Testis (tissue), 2 donors: ENCODE measurements around the gene CPLX4.

ENCODE experiments used
- POLR2A ChIP-seq: fragments of 450-650 bp; IDR thresholded peaks from one replicate; pipeline ENCODE4 v1.6.1; 2017; ENCODE audit warnings: antibody characterized with exemption, mild to moderate bottlenecking, moderate library complexity
- TF ChIP-seq, protein P1 (sequence below), 3 experiments: fragments of 450-650 bp in 2 of 3; fragments of 200-600 bp in 1 of 3; sonication (generic) in 1 of 3; IDR thresholded peaks; one replicate each; pipeline ENCODE4 v1.5.1; 2016 to 2019; ENCODE audit warnings: antibody characterized with exemption in 3 of 3, mild to moderate bottlenecking in 2 of 3, moderate library complexity in 1 of 3

DNA sequence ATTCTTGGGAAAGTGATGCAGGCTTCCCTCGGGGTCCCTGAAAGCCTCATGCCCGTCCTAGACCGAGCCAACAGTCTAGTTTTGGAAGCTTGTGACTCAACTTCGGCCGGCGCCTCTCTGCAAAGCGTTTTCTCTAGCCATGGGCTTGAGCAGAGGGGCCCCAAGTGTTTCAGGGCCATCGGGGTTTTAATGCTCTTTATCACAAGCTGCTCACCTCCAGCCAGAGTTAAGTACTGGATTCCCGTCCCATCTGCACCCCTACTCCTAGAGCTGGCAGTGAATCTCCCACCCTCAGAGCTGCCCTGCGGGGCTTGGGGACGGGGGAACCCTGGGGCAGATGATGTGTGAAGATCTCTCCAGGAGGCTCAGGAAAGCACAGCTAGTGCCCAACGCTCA lies 52.5 kb downstream of the CPLX4 start:
- TF ChIP-seq, protein P1, sequence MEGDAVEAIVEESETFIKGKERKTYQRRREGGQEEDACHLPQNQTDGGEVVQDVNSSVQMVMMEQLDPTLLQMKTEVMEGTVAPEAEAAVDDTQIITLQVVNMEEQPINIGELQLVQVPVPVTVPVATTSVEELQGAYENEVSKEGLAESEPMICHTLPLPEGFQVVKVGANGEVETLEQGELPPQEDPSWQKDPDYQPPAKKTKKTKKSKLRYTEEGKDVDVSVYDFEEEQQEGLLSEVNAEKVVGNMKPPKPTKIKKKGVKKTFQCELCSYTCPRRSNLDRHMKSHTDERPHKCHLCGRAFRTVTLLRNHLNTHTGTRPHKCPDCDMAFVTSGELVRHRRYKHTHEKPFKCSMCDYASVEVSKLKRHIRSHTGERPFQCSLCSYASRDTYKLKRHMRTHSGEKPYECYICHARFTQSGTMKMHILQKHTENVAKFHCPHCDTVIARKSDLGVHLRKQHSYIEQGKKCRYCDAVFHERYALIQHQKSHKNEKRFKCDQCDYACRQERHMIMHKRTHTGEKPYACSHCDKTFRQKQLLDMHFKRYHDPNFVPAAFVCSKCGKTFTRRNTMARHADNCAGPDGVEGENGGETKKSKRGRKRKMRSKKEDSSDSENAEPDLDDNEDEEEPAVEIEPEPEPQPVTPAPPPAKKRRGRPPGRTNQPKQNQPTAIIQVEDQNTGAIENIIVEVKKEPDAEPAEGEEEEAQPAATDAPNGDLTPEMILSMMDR (IDR thresholded peaks at IDR 0.05): no peak
- TF ChIP-seq POLR2A: no peak
